Measurements from ENCODE around the gene MRPS27.

DNA sequence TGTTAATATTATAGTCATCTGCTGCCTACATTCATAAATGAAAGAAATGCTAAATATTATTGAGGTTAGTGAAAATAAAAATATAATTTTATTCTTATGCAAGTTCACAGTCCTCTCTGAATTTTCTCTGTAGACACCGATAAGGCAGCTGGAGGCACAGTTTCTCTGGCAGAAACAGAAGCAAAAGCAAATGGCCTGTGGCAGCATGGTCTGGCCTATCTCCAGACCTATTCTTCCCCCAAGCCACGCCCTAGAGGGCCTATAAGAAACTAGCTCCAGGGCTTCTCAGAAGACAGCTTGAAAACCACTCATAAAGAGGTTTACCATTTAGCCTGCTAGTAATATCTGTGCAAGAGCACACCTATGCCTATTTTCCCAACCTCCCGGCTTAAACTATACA lies 28.4 kb downstream of the MRPS27 start:
- TF ChIP-seq SIN3A (IDR thresholded peaks at IDR 0.05; ENCODE audit: borderline replicate concordance, insufficient read depth, low read length) (no peak), POLR2AphosphoS5 (IDR thresholded peaks at IDR 0.05; ENCODE audit: low read depth, low read length) (no peak), TAF1 (IDR thresholded peaks at IDR 0.05; ENCODE audit: borderline replicate concordance, insufficient read depth, low read length) (no peak)
- TF ChIP-seq, protein P1, sequence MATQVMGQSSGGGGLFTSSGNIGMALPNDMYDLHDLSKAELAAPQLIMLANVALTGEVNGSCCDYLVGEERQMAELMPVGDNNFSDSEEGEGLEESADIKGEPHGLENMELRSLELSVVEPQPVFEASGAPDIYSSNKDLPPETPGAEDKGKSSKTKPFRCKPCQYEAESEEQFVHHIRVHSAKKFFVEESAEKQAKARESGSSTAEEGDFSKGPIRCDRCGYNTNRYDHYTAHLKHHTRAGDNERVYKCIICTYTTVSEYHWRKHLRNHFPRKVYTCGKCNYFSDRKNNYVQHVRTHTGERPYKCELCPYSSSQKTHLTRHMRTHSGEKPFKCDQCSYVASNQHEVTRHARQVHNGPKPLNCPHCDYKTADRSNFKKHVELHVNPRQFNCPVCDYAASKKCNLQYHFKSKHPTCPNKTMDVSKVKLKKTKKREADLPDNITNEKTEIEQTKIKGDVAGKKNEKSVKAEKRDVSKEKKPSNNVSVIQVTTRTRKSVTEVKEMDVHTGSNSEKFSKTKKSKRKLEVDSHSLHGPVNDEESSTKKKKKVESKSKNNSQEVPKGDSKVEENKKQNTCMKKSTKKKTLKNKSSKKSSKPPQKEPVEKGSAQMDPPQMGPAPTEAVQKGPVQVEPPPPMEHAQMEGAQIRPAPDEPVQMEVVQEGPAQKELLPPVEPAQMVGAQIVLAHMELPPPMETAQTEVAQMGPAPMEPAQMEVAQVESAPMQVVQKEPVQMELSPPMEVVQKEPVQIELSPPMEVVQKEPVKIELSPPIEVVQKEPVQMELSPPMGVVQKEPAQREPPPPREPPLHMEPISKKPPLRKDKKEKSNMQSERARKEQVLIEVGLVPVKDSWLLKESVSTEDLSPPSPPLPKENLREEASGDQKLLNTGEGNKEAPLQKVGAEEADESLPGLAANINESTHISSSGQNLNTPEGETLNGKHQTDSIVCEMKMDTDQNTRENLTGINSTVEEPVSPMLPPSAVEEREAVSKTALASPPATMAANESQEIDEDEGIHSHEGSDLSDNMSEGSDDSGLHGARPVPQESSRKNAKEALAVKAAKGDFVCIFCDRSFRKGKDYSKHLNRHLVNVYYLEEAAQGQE (IDR thresholded peaks at IDR 0.05; ENCODE audit: insufficient read depth in 1 of 2, low read depth in 2 of 2, low read length in 2 of 2) = no peak
